ENCODE data around the gene NYAP2.

- TF ChIP-seq CTCF (IDR thresholded peaks at IDR 0.05; ENCODE audit: low read length) (no peak), EZH2 (IDR thresholded peaks at IDR 0.05; ENCODE audit: borderline replicate concordance, low read length) (no peak)
Observed at GRCh38 chr2:225479386-225479785, 79.9 kb downstream of the NYAP2 start.
